HL-60 (cell line): ENCODE measurements around the gene DNASE2B.

Source experiments
- DNase-seq, 2 experiments: peaks; one replicate each; pipeline ENCODE4 v3.0.0-alpha.2; 2010 to 2020; ENCODE audit warnings: low read depth in 1 of 2, low spot score in 1 of 2
- H3K27ac ChIP-seq: fragments of 250-450 bp; sonication (Bioruptor Pico); replicated peaks from 2 replicates; pipeline ENCODE4 v1.5.1; 2020; ENCODE audit warnings: mild to moderate bottlenecking, moderate library complexity
- H3K27me3 ChIP-seq: fragments of 250-450 bp; sonication (Bioruptor Pico); 2 replicates; pipeline ENCODE4 v1.5.1; 2021; ENCODE audit warnings: mild to moderate bottlenecking, moderate library complexity; ENCODE audit not compliant: insufficient read depth, poor library complexity, severe bottlenecking
- H3K4me3 ChIP-seq: replicated peaks from 2 replicates; pipeline ENCODE4 v1.5.1; 2011; ENCODE audit warnings: mild to moderate bottlenecking, control low read depth, low read length; ENCODE audit not compliant: insufficient read depth
- GABPA ChIP-seq: IDR thresholded peaks from 2 replicates; pipeline ENCODE4 v1.6.1; 2012; ENCODE audit warnings: low read depth
- POLR2AphosphoS5 ChIP-seq: IDR thresholded peaks from 2 replicates; pipeline ENCODE4 v1.6.1; 2012; ENCODE audit warnings: low read depth
- SPI1 ChIP-seq: IDR thresholded peaks from 2 replicates; pipeline ENCODE4 v1.6.1; 2012; ENCODE audit warnings: low read depth, mild to moderate bottlenecking, borderline replicate concordance
- TF ChIP-seq, protein P1 (sequence below): IDR thresholded peaks from 2 replicates; pipeline ENCODE4 v1.6.1; 2012; ENCODE audit warnings: low read depth; ENCODE audit not compliant: insufficient replicate concordance
- TF ChIP-seq, protein P2 (sequence below): IDR thresholded peaks from one replicate; pipeline ENCODE4 v1.5.1; 2011; ENCODE audit warnings: low read length, control low read depth, inconsistent platforms; ENCODE audit not compliant: insufficient read depth

Gene DNASE2B

DNA sequence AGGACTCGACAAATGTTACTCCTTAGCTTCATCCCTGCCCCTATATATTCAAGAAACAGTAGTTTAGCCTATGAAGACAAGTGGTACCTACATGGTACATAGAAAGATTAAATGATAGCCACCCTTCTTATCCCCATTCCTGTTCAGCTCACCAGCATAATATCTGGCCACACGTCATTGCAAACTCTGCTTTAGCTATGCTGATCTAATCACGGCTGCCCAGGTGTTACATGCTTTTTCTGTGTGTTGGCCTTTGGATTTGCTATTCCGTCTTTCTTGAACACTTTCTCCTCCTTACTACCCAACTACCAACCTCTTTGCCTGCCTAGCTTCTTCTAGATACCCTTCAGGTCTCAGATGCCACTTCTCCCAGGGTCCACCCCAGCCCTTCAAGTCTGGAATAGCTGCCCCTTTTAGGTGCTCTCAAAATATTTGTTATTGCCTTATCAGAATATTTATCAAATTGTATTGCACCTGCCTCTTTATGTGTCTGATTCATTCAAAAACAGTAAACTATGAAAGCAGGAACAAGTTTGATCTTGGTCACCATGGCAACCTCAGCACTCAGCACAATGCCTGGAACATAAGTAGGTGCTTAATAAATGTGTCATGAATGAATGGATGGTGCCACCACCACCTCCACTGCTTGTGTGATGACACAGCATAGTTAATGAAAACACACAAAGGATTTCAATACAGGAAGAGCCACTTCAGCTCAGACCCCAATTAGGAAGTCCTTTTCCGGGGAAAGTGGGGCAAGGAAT lies 11.4 kb upstream of the DNASE2B start:
- TF ChIP-seq, protein P1, sequence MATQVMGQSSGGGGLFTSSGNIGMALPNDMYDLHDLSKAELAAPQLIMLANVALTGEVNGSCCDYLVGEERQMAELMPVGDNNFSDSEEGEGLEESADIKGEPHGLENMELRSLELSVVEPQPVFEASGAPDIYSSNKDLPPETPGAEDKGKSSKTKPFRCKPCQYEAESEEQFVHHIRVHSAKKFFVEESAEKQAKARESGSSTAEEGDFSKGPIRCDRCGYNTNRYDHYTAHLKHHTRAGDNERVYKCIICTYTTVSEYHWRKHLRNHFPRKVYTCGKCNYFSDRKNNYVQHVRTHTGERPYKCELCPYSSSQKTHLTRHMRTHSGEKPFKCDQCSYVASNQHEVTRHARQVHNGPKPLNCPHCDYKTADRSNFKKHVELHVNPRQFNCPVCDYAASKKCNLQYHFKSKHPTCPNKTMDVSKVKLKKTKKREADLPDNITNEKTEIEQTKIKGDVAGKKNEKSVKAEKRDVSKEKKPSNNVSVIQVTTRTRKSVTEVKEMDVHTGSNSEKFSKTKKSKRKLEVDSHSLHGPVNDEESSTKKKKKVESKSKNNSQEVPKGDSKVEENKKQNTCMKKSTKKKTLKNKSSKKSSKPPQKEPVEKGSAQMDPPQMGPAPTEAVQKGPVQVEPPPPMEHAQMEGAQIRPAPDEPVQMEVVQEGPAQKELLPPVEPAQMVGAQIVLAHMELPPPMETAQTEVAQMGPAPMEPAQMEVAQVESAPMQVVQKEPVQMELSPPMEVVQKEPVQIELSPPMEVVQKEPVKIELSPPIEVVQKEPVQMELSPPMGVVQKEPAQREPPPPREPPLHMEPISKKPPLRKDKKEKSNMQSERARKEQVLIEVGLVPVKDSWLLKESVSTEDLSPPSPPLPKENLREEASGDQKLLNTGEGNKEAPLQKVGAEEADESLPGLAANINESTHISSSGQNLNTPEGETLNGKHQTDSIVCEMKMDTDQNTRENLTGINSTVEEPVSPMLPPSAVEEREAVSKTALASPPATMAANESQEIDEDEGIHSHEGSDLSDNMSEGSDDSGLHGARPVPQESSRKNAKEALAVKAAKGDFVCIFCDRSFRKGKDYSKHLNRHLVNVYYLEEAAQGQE, result no peak
- TF ChIP-seq, protein P2, sequence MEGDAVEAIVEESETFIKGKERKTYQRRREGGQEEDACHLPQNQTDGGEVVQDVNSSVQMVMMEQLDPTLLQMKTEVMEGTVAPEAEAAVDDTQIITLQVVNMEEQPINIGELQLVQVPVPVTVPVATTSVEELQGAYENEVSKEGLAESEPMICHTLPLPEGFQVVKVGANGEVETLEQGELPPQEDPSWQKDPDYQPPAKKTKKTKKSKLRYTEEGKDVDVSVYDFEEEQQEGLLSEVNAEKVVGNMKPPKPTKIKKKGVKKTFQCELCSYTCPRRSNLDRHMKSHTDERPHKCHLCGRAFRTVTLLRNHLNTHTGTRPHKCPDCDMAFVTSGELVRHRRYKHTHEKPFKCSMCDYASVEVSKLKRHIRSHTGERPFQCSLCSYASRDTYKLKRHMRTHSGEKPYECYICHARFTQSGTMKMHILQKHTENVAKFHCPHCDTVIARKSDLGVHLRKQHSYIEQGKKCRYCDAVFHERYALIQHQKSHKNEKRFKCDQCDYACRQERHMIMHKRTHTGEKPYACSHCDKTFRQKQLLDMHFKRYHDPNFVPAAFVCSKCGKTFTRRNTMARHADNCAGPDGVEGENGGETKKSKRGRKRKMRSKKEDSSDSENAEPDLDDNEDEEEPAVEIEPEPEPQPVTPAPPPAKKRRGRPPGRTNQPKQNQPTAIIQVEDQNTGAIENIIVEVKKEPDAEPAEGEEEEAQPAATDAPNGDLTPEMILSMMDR, result no peak
- TF ChIP-seq GABPA, result no peak
- TF ChIP-seq SPI1, result no peak
- TF ChIP-seq POLR2AphosphoS5, result no peak
- Histone ChIP-seq H3K4me3 (no peak overlapping the region), H3K27ac (no peak overlapping the region), H3K27me3 (no peaks in the 10 kb centered on the region)
- no peak for DNase-seq

GRCh38 chr1:84387480-84388163 lies 10.7 kb upstream of the DNASE2B start:
- no peak overlapping the region for H3K4me3 ChIP-seq
- DNase-seq, result peak in 1 of 2 experiments; percentile 11
- TF ChIP-seq POLR2AphosphoS5 (no peak), SPI1 (no peak), GABPA (no peak)
- TF ChIP-seq, protein P2, result no peak
- TF ChIP-seq, protein P1, result no peak
- H3K27me3 ChIP-seq, result no peaks in the 10 kb centered on the region
- H3K27ac ChIP-seq, result no peak overlapping the region

DNA sequence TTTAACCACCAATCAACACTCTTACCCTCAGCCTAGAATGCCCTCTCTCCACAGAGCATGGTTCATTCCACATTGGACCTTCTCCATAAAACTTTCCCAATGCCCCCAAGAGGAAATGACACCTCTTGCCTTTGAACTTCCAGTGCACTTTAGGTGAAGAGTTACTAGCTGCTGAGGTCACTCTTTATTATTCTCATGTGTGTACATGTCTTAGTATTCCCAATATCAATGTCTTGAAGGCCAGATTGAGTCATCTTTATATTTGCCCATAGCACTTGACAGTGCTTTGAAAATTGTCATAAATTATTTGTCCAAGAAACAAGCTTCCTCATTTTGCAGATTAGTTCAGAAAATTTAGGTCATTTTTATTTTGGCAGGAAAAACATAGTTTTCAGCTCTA lies 8.1 kb upstream of the DNASE2B start:
- no peak for TF ChIP-seq GABPA
- TF ChIP-seq POLR2AphosphoS5, result no peak
- TF ChIP-seq, protein P2, result no peak
- TF ChIP-seq, protein P1, result no peak
- TF ChIP-seq SPI1, result no peak
- Histone ChIP-seq H3K27ac (no peak overlapping the region), H3K27me3 (no peaks in the 10 kb centered on the region), H3K4me3 (no peak overlapping the region)
- no peak for DNase-seq
